H1 (cell line): ENCODE measurements around the gene TRIM7. TPM values are rescaled to one million over a fixed set of nuclear protein-coding genes. Genes with fewer than 3 reads are reported as not detected.
A peak's percentile ranks its signal among the peaks of the same experiment; 100 is the strongest.

Source experiments
- CTCF ChIA-PET: fragments of 300-600 bp; sonication (Branson Sonifier 250); formaldehyde crosslinking; loops from one replicate; lab custom pipeline; 2021; ENCODE audit not compliant: partially characterized antibody; lab: Charles Lee
- POLR2A ChIA-PET: fragments of 300-600 bp; sonication (Branson Sonifier 250); formaldehyde crosslinking; loops from one replicate; lab custom pipeline; 2021; ENCODE audit warnings: inconsistent platforms; ENCODE audit not compliant: partially characterized antibody; lab: Charles Lee
- DNase-seq, 2 experiments: peaks; one replicate each; pipeline versions ENCODE4 v3.0.0 to v3.0.0-alpha.2; 2010 to 2022; ENCODE audit warnings: low spot score in 2 of 2, low read depth in 1 of 2, mixed read lengths in 1 of 2
- FAIRE-seq: peaks from 2 replicates; lab custom pipeline; 2011; peaks lifted over from hg19 to GRCh38; lab: Jason Lieb, UNC
- H2AFZ ChIP-seq: 2 replicates; pipeline ENCODE4 v1.8.1; 2012; ENCODE audit warnings: low read length, inconsistent platforms
- H2AK5ac ChIP-seq: 2 replicates; pipeline ENCODE4 v1.6.1; 2013; ENCODE audit warnings: low read depth, low read length
- H2BK120ac ChIP-seq: replicated peaks from 2 replicates; pipeline ENCODE3; 2013; ENCODE audit warnings: low read depth, low read length, inconsistent platforms
- H2BK12ac ChIP-seq: 2 replicates; pipeline ENCODE4 v1.6.1; 2013; ENCODE audit warnings: low read depth, low read length
- H2BK15ac ChIP-seq: 2 replicates; pipeline ENCODE4 v1.6.1; 2013; ENCODE audit warnings: low read length
- H2BK20ac ChIP-seq: 2 replicates; pipeline ENCODE4 v1.6.1; 2013; ENCODE audit warnings: low read length
- H2BK5ac ChIP-seq: 2 replicates; pipeline ENCODE4 v1.6.1; 2013; ENCODE audit warnings: low read depth, low read length
- H3K14ac ChIP-seq: 2 replicates; pipeline ENCODE4 v1.6.1; 2013; ENCODE audit warnings: inconsistent platforms; ENCODE audit not compliant: insufficient read length
- H3K18ac ChIP-seq: 2 replicates; pipeline ENCODE4 v1.6.1; 2013; ENCODE audit warnings: low read length; ENCODE audit errors: extremely low read depth
- H3K23ac ChIP-seq: 2 replicates; pipeline ENCODE4 v1.6.1; 2013; ENCODE audit warnings: inconsistent platforms; ENCODE audit not compliant: insufficient read length
- H3K23me2 ChIP-seq: 2 replicates; pipeline ENCODE4 v1.6.1; 2013; ENCODE audit warnings: low read depth, low read length
- H3K27ac ChIP-seq: 2 replicates; pipeline ENCODE4 v1.6.1; 2011; ENCODE audit warnings: low read depth, low read length, inconsistent platforms
- H3K27me3 ChIP-seq, 4 experiments: replicated peaks in 1 of 4; 1 replicate in 1 of 4; 2 replicates in 3 of 4; pipeline versions ENCODE4 v1.6.1 to v1.8.1; 2011 to 2013; ENCODE audit warnings: low read length in 3 of 4, mild to moderate bottlenecking in 3 of 4, inconsistent platforms in 2 of 4, mixed read lengths in 2 of 4, moderate library complexity in 1 of 4; ENCODE audit not compliant: control insufficient read depth in 3 of 4, insufficient read depth in 3 of 4; ENCODE audit errors: extremely low read depth in 1 of 4
- H3K36me3 ChIP-seq, 4 experiments: 2 replicates each; pipeline versions ENCODE4 v1.6.1 to v1.8.1; 2011 to 2013; ENCODE audit warnings: mild to moderate bottlenecking in 4 of 4, low read length in 3 of 4, moderate library complexity in 2 of 4, control low read depth in 1 of 4, inconsistent platforms in 1 of 4; ENCODE audit not compliant: insufficient read depth in 4 of 4, control insufficient read depth in 2 of 4
- H3K4ac ChIP-seq: replicated peaks from 2 replicates; pipeline ENCODE3; 2013; ENCODE audit warnings: low read length, low read depth, mixed read lengths, inconsistent platforms; ENCODE audit not compliant: insufficient read length
- H3K4me1 ChIP-seq, 4 experiments: replicated peaks in 1 of 4; 1 replicate in 1 of 4; 2 replicates in 3 of 4; pipeline versions ENCODE4 v1.6.1 to v1.8.1; 2011 to 2013; ENCODE audit warnings: low read length in 3 of 4, inconsistent platforms in 2 of 4, mixed read lengths in 1 of 4; ENCODE audit not compliant: insufficient read depth in 4 of 4, control insufficient read depth in 3 of 4
- H3K4me2 ChIP-seq, 2 experiments: 2 replicates each; pipeline versions ENCODE4 v1.6.1 to v1.8.1; 2011 to 2013; ENCODE audit warnings: low read depth in 2 of 2, low read length in 2 of 2, control low read depth in 1 of 2, inconsistent platforms in 1 of 2, mild to moderate bottlenecking in 1 of 2; ENCODE audit not compliant: insufficient read depth in 1 of 2
- H3K4me3 ChIP-seq, 4 experiments: fragments of 200-600, 300-600 bp in 1 of 4; sonication (generic), shearing (Covaris generic), sonication (Bioruptor Twin) in 1 of 4; 2 replicates each; pipeline versions ENCODE4 v1.5.1 to v1.8.1; 2011 to 2016; ENCODE audit warnings: low read length in 4 of 4, low read depth in 3 of 4, control low read depth in 2 of 4, inconsistent platforms in 2 of 4, mild to moderate bottlenecking in 2 of 4, mixed read lengths in 1 of 4, moderate library complexity in 1 of 4; ENCODE audit not compliant: insufficient read depth in 2 of 4; ENCODE audit errors: extremely low read depth in 1 of 4
- H3K56ac ChIP-seq: replicated peaks from 2 replicates; pipeline ENCODE3; 2013; ENCODE audit warnings: low read depth, mild to moderate bottlenecking, mixed read lengths, low read length, inconsistent platforms; ENCODE audit not compliant: insufficient read length
- H3K79me1 ChIP-seq: 2 replicates; pipeline ENCODE4 v1.6.1; 2013; ENCODE audit warnings: low read depth, low read length, control low read depth
- H3K79me2 ChIP-seq, 2 experiments: 2 replicates each; pipeline versions ENCODE4 v1.6.1 to v1.8.1; 2012 to 2013; ENCODE audit warnings: low read length in 2 of 2, mild to moderate bottlenecking in 2 of 2, inconsistent platforms in 1 of 2; ENCODE audit not compliant: insufficient read depth in 2 of 2, control insufficient read depth in 1 of 2
- H3K9ac ChIP-seq, 4 experiments: replicated peaks in 1 of 4; 1 replicate in 1 of 4; 2 replicates in 3 of 4; pipeline versions ENCODE4 v1.6.1 to v1.8.1; 2011 to 2013; ENCODE audit warnings: low read depth in 3 of 4, low read length in 3 of 4, control low read depth in 2 of 4, mild to moderate bottlenecking in 2 of 4, moderate library complexity in 2 of 4, inconsistent platforms in 1 of 4; ENCODE audit errors: extremely low read depth in 1 of 4
- H3K9me3 ChIP-seq, 2 experiments: 2 replicates each; pipeline versions ENCODE4 v1.6.1 to v1.8.1; 2012 to 2013; ENCODE audit warnings: mild to moderate bottlenecking in 2 of 2, moderate library complexity in 2 of 2, control low read depth in 1 of 2, inconsistent platforms in 1 of 2, low read depth in 1 of 2, low read length in 1 of 2, mixed read lengths in 1 of 2; ENCODE audit not compliant: insufficient read depth in 2 of 2
- H4K20me1 ChIP-seq, 2 experiments: replicated peaks in 1 of 2; 2 replicates each; pipeline versions ENCODE3 to v1.8.1; 2011 to 2013; ENCODE audit warnings: inconsistent platforms in 2 of 2, low read length in 2 of 2, mild to moderate bottlenecking in 1 of 2; ENCODE audit not compliant: insufficient read depth in 2 of 2, control insufficient read depth in 1 of 2
- H4K5ac ChIP-seq: 2 replicates; pipeline ENCODE4 v1.6.1; 2013; ENCODE audit warnings: low read length, low read depth, mixed read lengths, inconsistent platforms; ENCODE audit not compliant: insufficient read length
- H4K8ac ChIP-seq: 2 replicates; pipeline ENCODE4 v1.8.0; 2013; ENCODE audit warnings: mild to moderate bottlenecking, moderate library complexity, low read length, inconsistent platforms; ENCODE audit not compliant: insufficient read depth; ENCODE audit errors: extremely low read depth
- H4K91ac ChIP-seq: replicated peaks from 2 replicates; pipeline ENCODE3; 2013; ENCODE audit warnings: low read length, mixed read lengths, inconsistent platforms; ENCODE audit not compliant: insufficient read length
- PHF8 ChIP-seq: fragments of 200-600 bp; sonication (generic); conservative IDR thresholded peaks from 2 replicates; pipeline ENCODE4 v1.7.1; 2012; ENCODE audit warnings: low read depth, mild to moderate bottlenecking, inconsistent platforms, low read length, moderate library complexity
- POLR2A ChIP-seq, 2 experiments: IDR thresholded peaks; 1 replicate in 1 of 2; 2 replicates in 1 of 2; pipeline ENCODE4 v1.6.1; 2011; ENCODE audit warnings: low read depth in 2 of 2, low read length in 2 of 2, mild to moderate bottlenecking in 2 of 2; ENCODE audit errors: control extremely low read depth in 1 of 2
- POLR2AphosphoS5 ChIP-seq: IDR thresholded peaks from 2 replicates; pipeline ENCODE4 v1.6.1; 2011; ENCODE audit warnings: low read depth, low read length
- SIX5 ChIP-seq: IDR thresholded peaks from 2 replicates; pipeline ENCODE4 v1.6.1; 2011; ENCODE audit warnings: mild to moderate bottlenecking, low read depth, low read length
- TEAD4 ChIP-seq: IDR thresholded peaks from 2 replicates; pipeline ENCODE4 v1.6.1; 2012; ENCODE audit warnings: low read depth, low read length, inconsistent platforms, mixed read lengths
- WGBS, 2 experiments: shearing (Covaris generic) in 1 of 2; methylation state at CpG; one replicate each; pipeline versions ENCODE4 v1.1.6 to v1.1.7; 2013 to 2015; ENCODE audit warnings: low lambda C conversion rate in 2 of 2, mixed read lengths in 2 of 2, inconsistent platforms in 1 of 2, low coverage in 1 of 2, missing lambda C conversion rate in 1 of 2; ENCODE audit not compliant: insufficient replicate concordance in 2 of 2, insufficient coverage in 1 of 2, insufficient read length in 1 of 2; ENCODE audit errors: extremely low coverage in 1 of 2, missing lambda C conversion rate in 1 of 2; 5-methylcytosine and 5-hydroxymethylcytosine counted together
- polyA plus RNA-seq, 7 experiments: library from polyadenylated mRNA; depleted of rRNA in 3 of 7; stranded (reverse) in 5 of 7; unstranded in 2 of 7; fragments of >200 nt in 5 of 7; fragments of 200-250 nt in 2 of 7; gene quantifications; 1 replicate in 5 of 7; 2 replicates in 1 of 7; 4 replicates in 1 of 7; pipeline versions ENCODE4 v1.2.1 to v1.2.3, GENCODE V29; 2011 to 2013; ENCODE audit warnings: missing spikeins in 2 of 7, mixed read lengths in 2 of 7
- total RNA-seq: library from RNA; stranded (reverse); fragmentation: NEBNext Ultra II Directional; extraction: Animal tissue kit (Norgen Biotek cat#: 25700); gene quantifications from 2 replicates; pipeline ENCODE4 v1.2.1, GENCODE V29; 2021

TRIM7 gene
- total and polyA plus RNA-seq, 2 of the 8 experiments (the other 6 are each of a cell fraction or from before 2014, with no cell fraction given): 0.36 to 0.47 TPM

- Histone ChIP-seq H3K56ac (no peak overlapping the region), H3K9me3 (no peaks in the 10 kb centered on the region), H2BK15ac (no peak overlapping the region), H3K23ac (no peak overlapping the region), H2BK5ac (no peak overlapping the region), H3K9ac (no peak overlapping the region; a peak in 1 of 7 replicates), H2BK20ac (no peak overlapping the region), H2BK120ac (no peak overlapping the region), H2AK5ac (no peak overlapping the region), H3K79me1 (peaks cover 5% of the 10 kb centered on the region; the same call in 1 of the 2 replicates), H2BK12ac (no peak overlapping the region), H2AFZ (no peak overlapping the region), H3K14ac (no peak overlapping the region), H4K20me1 (peaks cover 26 to 33% of the 10 kb centered on the region in 2 experiments), H3K4me1 (peaks cover 5 to 16% (median 8%) of the 10 kb centered on the region in 4 experiments), H3K4me3 (no peak overlapping the region), H3K79me2 (peaks cover 22 to 39% of the 10 kb centered on the region in 2 experiments), H3K4ac (no peak overlapping the region), H4K91ac (no peak overlapping the region), H3K27me3 (no peaks in the 10 kb centered on the region), H3K27ac (0 out of 2 replicates have a peak overlapping the region, but pooled peaks have one; percentile 15), H4K5ac (no peak overlapping the region), H4K8ac (no peak overlapping the region), H3K36me3 (peaks cover 61 to 89% (median 73%) of the 10 kb centered on the region in 4 experiments), H3K23me2 (peaks cover 3% of the 10 kb centered on the region; the same call in 1 of the 2 replicates), H3K18ac (no peak overlapping the region), H3K4me2 (peak overlapping the region in 1 of 2 experiments; percentile 2; a peak in 1 of 4 replicates)
- WGBS, 2 experiments: 92% methylated on average over 9 of the region's 9 CpGs; no CpG with 5 or more reads in 1 of the 2 experiments
- ChIA-PET POLR2A (interaction anchor here (0.7 to 34.2 kb wide), 12 partner anchors 1 to 410 kb away, joined by 3 to 1334 read pairs (median 4); partner anchors contain the start of genes RACK1, TRIM41, TRIM52 and TRIM7), CTCF (interaction anchor here (0.7 to 1.5 kb wide), 4 partner anchors 10 to 55 kb away, joined by 3 to 4 read pairs (median 3); no protein-coding TSS in a partner anchor)
- FAIRE-seq: no peak
- 0 out of 3 replicates have a peak, but pooled peaks of 1 of the 2 experiments have one; percentile 56 for TF ChIP-seq POLR2A (IDR thresholded peaks at IDR 0.05; ENCODE audit: control extremely low read depth in 1 of 2, low read depth in 2 of 2, low read length in 2 of 2)
- peak; percentile 33; the same call in 1 of the 2 replicates for TF ChIP-seq POLR2AphosphoS5
- no peak for TF ChIP-seq PHF8
- TF ChIP-seq TEAD4: no peak
- no peak for TF ChIP-seq SIX5
- DNase-seq: no peak
These were observed 34.2 kb upstream of the TRIM7 start for GRCh38 chr5:181239062-181239663.
